Heart right ventricle (tissue), 16 donors: ENCODE data around the gene PCDHA12. TPM values are rescaled to one million over a fixed set of nuclear protein-coding genes. Genes with fewer than 3 reads are reported as not detected.
A peak's percentile ranks its signal among the peaks of the same experiment; 100 is the strongest.

Source experiments
- ATAC-seq, 8 donors: fragments of 200-7000 bp; cut with Tn5 transposase; one replicate each; pipeline ENCODE4 v1.9.1; 2020; ENCODE audit warnings: mild to moderate bottlenecking in 8 of 8, moderate library complexity in 8 of 8, moderate number of reproducible peaks in 1 of 8
- DNase-seq, 2 donors: peaks; one replicate each; pipeline ENCODE4 v3.0.0-alpha.2; 2020
- H3K27ac ChIP-seq, 10 donors: fragments of 200-600 bp; sonication (generic) in 2 of 10; one replicate each; pipeline versions ENCODE4 v1.5.0 to v1.8.0; 2020 to 2022; ENCODE audit warnings: mild to moderate bottlenecking in 3 of 10
- H3K27me3 ChIP-seq, 7 donors: fragments of 200-600 bp; one replicate each; pipeline ENCODE4 v1.8.0; 2021 to 2022; ENCODE audit warnings: mild to moderate bottlenecking in 2 of 7
- H3K36me3 ChIP-seq, 9 donors: fragments of 200-600 bp; sonication (generic) in 1 of 9; one replicate each; pipeline versions ENCODE4 v1.5.0 to v1.8.0; 2020 to 2022; ENCODE audit warnings: mild to moderate bottlenecking in 2 of 9
- H3K4me1 ChIP-seq, 9 donors: fragments of 200-600 bp; sonication (generic) in 1 of 9; one replicate each; pipeline versions ENCODE4 v1.5.0 to v1.8.0; 2020 to 2022; ENCODE audit warnings: mild to moderate bottlenecking in 4 of 9
- H3K4me3 ChIP-seq, 10 donors: fragments of 200-600 bp; sonication (generic) in 2 of 10; one replicate each; pipeline versions ENCODE4 v1.5.0 to v1.8.0; 2020 to 2022; ENCODE audit warnings: mild to moderate bottlenecking in 7 of 10, moderate library complexity in 2 of 10
- H3K9me3 ChIP-seq, 11 donors: fragments of 200-600 bp in 10 of 11; sonication (generic) in 2 of 11; one replicate each; pipeline versions ENCODE4 v1.5.0 to v1.8.0; 2013 to 2022; ENCODE audit warnings: mild to moderate bottlenecking in 2 of 11, control low read depth in 1 of 11, moderate library complexity in 1 of 11
- WGBS, 2 donors: extraction: QIAGEN DNeasy Blood & Tissue Kit; methylation state at CpG; one replicate each; pipeline ENCODE4 v1.1.7; 2013; ENCODE audit warnings: inconsistent platforms in 1 of 2; 5-methylcytosine and 5-hydroxymethylcytosine counted together
- intact Hi-C, 10 donors: fragments of 100-400 bp; cut with DNase I; formaldehyde crosslinking; loops; one replicate each; pipeline versions ENCODE4 v1.11.1 to v1.14.2; 2022
- polyA plus RNA-seq, 2 donors: library from polyadenylated mRNA; stranded (reverse); fragments of 200-250 nt; gene quantifications; one replicate each; pipeline ENCODE4 v1.2.3, GENCODE V29; 2013
- total RNA-seq, 10 donors: library from RNA; stranded (reverse); fragmentation: NEBNext Ultra II Directional in 3 of 10; extraction: Animal tissue kit (Norgen Biotek cat#: 25700) in 3 of 10; gene quantifications; one replicate each; pipeline versions ENCODE4 v1.2.1 to v1.2.4, GENCODE V29; 2021 to 2023
- TF ChIP-seq, protein P1 (sequence below), 9 donors: fragments of 200-600 bp; sonication (generic) in 2 of 9; IDR thresholded peaks; one replicate each; pipeline versions ENCODE4 v1.5.0 to v1.8.0; 2021 to 2022; ENCODE audit warnings: antibody characterized with exemption in 9 of 9, mild to moderate bottlenecking in 5 of 9, moderate library complexity in 1 of 9
- donor health status: Arrhythmogenic right ventricular cardiomyopathy.
- donor health status: ischemic (EF 13 %, LVEDD 7.1; RV severe dilation, severe dysfunction).
- donor health status: healthy with polysubstance abuse.
- donor health status: DM: no; HTN: yes; CAD: no.
- donor health status: DM: no; HTN: no; CAD: no.
- donor health status: ischemic (EF 25% LVEDD 6.9; RV normal size, moderate dysfunction).
- donor health status: ischemic (EF 25% LVEDD 5.7; RV mildly dilated, moderate dysfunction).
- donor health status: healthy.
- donor health status: DM: yes; HTN: yes; CAD: no.
- donor health status: Ischemic cardiomyopathy.
- donor health status: ischemic (EF 35%, LVEDD 5.7; RV mildly dilated, moderate dysfunction).
- donor health status: nonischemic (EF 11% LVEDD 7.7; RV severe dilation, severe dysfunction).
- donor health status: DM: yes; HTN: yes; CAD: no.
- donor health status: PGD.
- donor health status: ischemic (EF 29% LVEDD 5.4; RV normal size, mild dysfunction).
- donor health status: nonischemic (EF 23%, LVEDD 6.1; RV moderate dilation, normal function).

PCDHA12 gene
- total and polyA plus RNA-seq, 12 donors: 0.01 to 0.11 TPM; not detected in 10

DNA sequence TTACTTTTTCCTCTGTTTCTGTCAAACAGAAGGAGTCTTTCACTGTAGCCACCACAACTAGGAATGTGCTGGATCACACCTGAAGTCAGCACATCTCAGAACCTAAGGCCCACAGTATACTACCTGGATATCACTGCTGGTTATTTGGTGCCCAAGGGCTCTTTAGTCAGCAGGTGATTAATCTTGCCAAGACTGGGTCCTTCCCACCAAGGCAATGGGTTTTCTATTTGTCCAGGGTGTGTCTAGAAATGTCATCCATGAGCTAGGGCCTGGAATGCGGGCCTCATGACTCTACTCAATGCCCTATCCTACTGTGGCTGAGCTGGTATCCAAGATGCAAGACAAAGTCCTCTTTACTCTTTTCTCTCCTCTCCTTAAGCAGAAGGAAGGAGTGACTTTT, 41.2 kb downstream of the PCDHA12 start:
- WGBS, 2 donors: 56 to 73% methylated on average over 1 of the region's 1 CpG
- no peak for ATAC-seq
- intact Hi-C loops: no loop called here

DNA sequence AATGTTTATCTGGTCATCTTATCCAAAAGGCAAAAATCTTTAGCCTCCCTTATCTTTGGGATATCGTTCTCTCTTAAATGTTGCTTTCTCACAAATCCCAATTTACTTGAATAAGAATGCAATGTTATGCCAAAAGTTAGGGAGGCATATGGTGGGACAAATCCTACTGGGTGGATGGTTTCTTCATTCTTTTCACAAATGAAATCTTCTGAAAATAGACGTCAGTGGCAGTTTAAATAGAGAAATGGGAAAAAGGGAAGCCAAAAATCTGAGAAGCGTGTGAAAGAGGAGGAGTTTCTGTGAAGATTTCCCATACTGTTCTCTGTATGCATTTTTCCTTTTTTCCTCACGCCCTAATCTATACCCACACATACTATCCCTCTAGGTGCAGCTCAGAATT, 48.5 kb downstream of the PCDHA12 start:
- no peak overlapping the region for H3K27ac ChIP-seq
- no peaks in the 10 kb centered on the region for H3K36me3 ChIP-seq
- ATAC-seq (no peak), DNase-seq (no peak)
- H3K27me3 ChIP-seq: peaks cover 0 to 72% (median 56%) of the 10 kb centered on the region in 7 donors
- WGBS, 2 donors: 53 to 57% methylated on average over 4 of the region's 4 CpGs
- peaks cover 0 to 6% (median 0%) of the 10 kb centered on the region in 11 donors for H3K9me3 ChIP-seq
- TF ChIP-seq, protein P1, sequence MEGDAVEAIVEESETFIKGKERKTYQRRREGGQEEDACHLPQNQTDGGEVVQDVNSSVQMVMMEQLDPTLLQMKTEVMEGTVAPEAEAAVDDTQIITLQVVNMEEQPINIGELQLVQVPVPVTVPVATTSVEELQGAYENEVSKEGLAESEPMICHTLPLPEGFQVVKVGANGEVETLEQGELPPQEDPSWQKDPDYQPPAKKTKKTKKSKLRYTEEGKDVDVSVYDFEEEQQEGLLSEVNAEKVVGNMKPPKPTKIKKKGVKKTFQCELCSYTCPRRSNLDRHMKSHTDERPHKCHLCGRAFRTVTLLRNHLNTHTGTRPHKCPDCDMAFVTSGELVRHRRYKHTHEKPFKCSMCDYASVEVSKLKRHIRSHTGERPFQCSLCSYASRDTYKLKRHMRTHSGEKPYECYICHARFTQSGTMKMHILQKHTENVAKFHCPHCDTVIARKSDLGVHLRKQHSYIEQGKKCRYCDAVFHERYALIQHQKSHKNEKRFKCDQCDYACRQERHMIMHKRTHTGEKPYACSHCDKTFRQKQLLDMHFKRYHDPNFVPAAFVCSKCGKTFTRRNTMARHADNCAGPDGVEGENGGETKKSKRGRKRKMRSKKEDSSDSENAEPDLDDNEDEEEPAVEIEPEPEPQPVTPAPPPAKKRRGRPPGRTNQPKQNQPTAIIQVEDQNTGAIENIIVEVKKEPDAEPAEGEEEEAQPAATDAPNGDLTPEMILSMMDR (IDR thresholded peaks at IDR 0.05): no peak
- intact Hi-C loops: no loop called here
- H3K4me1 ChIP-seq: peaks cover 0 to 20% (median 15%) of the 10 kb centered on the region in 9 donors
- no peak overlapping the region for H3K4me3 ChIP-seq

More for the DNA sequence above, 41.2 kb downstream of the PCDHA12 start:
- Histone ChIP-seq H3K4me1 (no peaks in the 10 kb centered on the region), H3K27me3 (peaks cover 0 to 7% (median 0%) of the 10 kb centered on the region in 7 donors), H3K27ac (no peak overlapping the region), H3K36me3 (no peaks in the 10 kb centered on the region), H3K9me3 (peaks cover 0 to 57% (median 7%) of the 10 kb centered on the region in 11 donors), H3K4me3 (no peak overlapping the region)
- TF ChIP-seq, protein P1 (IDR thresholded peaks at IDR 0.05): no peak
- no peak for DNase-seq

DNA sequence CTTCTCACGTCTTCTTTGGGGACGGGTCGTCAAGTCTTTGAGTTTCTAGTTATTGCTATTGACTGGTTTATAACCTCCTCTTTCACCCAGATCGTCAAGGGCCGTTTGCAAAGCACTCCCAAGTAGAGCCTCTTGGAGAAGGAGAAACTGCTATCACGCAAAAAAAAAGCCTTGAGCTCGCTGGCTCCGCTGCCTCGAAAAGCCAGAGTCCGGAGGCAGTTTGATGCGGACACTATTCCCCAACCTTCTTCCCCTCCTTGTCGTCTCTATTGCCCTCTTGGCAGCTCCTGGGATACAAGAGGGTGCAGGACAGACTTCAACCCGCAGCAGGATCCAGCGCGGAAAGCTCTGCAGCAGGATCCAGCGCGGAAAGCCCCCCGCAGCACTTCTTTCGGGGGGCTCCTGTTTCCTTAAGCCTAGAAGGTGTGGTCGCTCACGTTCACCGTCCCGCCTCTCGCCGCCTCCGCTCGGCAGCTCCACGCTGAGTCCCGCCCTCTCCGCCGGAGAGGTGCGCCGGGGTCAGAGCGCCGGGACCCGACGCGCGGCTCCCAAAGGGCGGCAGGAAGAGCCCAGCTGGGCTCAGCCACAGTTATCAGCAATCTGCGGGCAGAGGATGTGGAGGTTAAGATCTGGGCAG, 50.8 kb downstream of the PCDHA12 start, which contains the start of gene PCDHAC1:
TSS of gene PCDHAC1 (plus strand) at position 494 of the 637 bp plus-strand sequence. CDS start 594 bp downstream, outside the sequence.
- TF ChIP-seq, protein P1 (IDR thresholded peaks at IDR 0.05): no peak
- Histone ChIP-seq H3K27ac (no peak within 1 kb of the TSS), H3K4me1 (peaks cover 0 to 20% (median 15%) of the 10 kb centered on the region in 9 donors), H3K27me3 (peaks cover 0 to 93% (median 74%) of the 10 kb centered on the region in 7 donors), H3K36me3 (no peaks in the 10 kb centered on the region), H3K4me3 (peak within 1 kb of the TSS; percentile 16 to 57 (median 50)), H3K9me3 (peaks cover 0 to 6% (median 0%) of the 10 kb centered on the region in 11 donors)
- WGBS, 2 donors: 2 to 3% methylated on average over 41 of the region's 41 CpGs
- ATAC-seq: peak in 7 of 8 donors; percentile 23 to 64 (median 44)
- peak in 1 of 2 donors; percentile 10 for DNase-seq
- intact Hi-C loops: loop anchor here in 1 of 10 donors (5.0 kb wide), 1 partner anchor 116 kb away; no protein-coding TSS in a partner anchor

DNA sequence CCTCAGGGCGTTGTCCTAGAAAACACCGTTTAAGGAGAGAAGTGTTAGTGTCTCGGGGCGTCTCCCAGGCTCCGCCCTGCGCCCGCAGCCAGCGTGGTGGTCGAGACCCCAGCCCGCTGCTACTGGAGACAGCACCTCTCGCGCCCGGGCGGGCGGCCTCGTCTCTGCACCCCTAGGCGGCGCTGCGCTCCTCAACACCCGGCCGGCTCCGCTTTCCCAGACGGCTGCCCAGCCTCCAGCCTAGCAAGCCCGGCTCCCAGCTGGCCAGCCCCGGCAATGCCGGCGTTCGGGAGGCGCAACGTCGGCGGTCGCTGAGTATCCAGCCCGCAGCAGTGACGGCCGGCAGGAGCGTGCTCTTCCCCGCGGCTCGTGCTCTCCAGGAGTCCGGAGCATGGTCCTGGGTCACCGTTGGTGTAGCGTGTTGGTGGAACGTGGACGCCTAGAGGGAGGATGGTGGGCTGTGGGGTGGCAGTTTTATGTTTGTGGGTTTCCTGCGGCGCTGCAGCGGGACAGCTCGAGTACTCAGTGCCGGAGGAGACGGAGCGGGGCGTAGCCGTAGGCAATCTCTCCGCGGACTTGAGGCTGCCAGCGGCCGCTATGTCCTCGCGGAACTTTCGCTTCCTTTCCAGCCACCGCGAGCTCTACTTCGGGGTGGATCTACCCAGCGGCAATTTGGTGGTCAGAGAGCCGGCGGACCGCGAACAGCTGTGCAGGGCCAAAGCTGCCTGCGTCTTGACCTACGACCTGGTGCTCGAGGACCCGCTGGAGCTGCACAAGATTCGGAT, 51.5 kb downstream of the PCDHA12 start:
- Histone ChIP-seq H3K27me3 (peaks cover 0 to 91% (median 70%) of the 10 kb centered on the region in 7 donors), H3K4me1 (peaks cover 0 to 20% (median 15%) of the 10 kb centered on the region in 9 donors), H3K27ac (no peak overlapping the region), H3K4me3 (peak overlapping the region; percentile 16 to 57 (median 50)), H3K9me3 (peaks cover 0 to 6% (median 0%) of the 10 kb centered on the region in 11 donors), H3K36me3 (no peaks in the 10 kb centered on the region)
- peak; percentile 60 to 73 for DNase-seq
- ATAC-seq: peak; percentile 73 to 91 (median 84)
- 2% methylated on average over 74 of the region's 74 CpGs for WGBS, 2 donors
- TF ChIP-seq, protein P1 (IDR thresholded peaks at IDR 0.05): peak; percentile 23 to 83 (median 66)
- intact Hi-C loops: loop anchor here in 1 of 10 donors (5.0 kb wide), 1 partner anchor 116 kb away; no protein-coding TSS in a partner anchor
